Measurements from ENCODE around the gene MACROD2.
"Not testable (repeated sequence)": the region's sequence is repeated elsewhere in the genome, so short reads cannot be mapped to it uniquely, and the experiment has no call there.

MACROD2 gene

DNA sequence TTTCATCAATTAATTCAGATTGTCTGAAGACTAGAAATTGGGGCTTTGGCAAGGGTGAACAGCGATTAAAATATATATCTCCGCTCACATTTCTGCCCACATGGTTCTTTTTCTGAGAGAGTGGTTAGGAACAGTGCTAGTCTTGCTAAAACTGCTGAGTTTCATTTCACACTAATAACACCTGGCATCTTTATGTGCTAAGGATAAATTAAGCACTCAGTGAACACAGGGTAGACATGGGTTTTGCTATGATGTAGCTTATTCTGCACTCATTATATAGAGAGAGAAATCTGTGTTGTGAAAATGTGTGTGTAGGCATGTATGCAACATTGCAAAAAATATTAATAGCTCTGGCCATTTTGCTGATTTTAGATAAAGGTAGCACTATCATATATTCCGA, 965.5 kb downstream of the MACROD2 start:
- Mint-ChIP-seq H3K27me3 (ENCODE audit: low read depth) (no peaks in the 10 kb centered on the region), H3K9me3 (peaks cover 28% of the 10 kb centered on the region), H3K4me3 (no peak overlapping the region), H3K36me3 (ENCODE audit: low read depth) (no peaks in the 10 kb centered on the region), H3K4me1 (ENCODE audit: low read depth) (no peaks in the 10 kb centered on the region), H3K27ac (no peak overlapping the region)
- no peak for DNase-seq (ENCODE audit: low spot score)

DNA sequence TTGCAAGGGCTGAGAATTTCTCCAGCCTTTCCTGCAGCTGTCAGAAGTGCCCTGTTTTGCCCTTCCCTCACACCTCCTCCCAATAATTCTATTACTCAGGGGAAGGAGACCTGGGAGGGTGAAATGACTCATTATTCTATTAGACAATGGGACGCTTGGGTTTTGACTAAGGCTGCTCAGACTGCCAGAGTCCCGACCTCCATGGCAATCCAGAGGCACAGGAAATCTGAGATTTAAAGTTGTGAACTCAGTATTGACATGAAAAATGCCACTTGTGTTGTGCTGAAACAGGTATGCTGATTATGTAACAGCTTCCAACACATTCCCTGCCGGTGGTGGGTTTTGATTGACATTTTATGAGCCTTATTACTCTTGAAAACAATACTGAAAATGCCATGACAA, 967.9 kb downstream of the MACROD2 start:
- H3K36me3 Mint-ChIP-seq (ENCODE audit: low read depth): no peaks in the 10 kb centered on the region
- DNase-seq (ENCODE audit: low spot score): no peak

DNA sequence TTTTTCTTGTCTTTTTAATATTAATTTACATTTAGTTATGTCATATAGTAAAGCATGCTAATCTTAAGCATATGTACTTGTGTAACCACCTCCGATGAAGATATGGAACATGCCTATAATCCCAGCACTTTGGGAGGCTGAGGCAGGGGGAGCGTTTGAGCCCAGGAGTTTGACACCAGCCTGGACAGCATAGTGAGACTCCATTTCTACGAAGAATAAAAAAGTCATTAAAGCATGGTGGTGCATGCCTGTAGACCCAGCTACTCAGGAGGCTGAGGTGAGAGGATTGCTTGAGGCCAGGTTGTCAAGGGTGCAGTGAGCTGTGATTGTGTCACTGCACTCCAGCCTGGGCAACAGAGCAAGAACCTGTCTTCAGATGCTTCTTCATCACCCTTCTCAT, 970.9 kb downstream of the MACROD2 start:
- Mint-ChIP-seq H3K4me3 (no peak overlapping the region), H3K27ac (no peak overlapping the region), H3K9me3 (peaks cover 35% of the 10 kb centered on the region), H3K27me3 (ENCODE audit: low read depth) (no peaks in the 10 kb centered on the region), H3K36me3 (ENCODE audit: low read depth) (no peaks in the 10 kb centered on the region), H3K4me1 (ENCODE audit: low read depth) (no peaks in the 10 kb centered on the region)
- DNase-seq (ENCODE audit: low spot score): no peak

More for the DNA sequence above, 967.9 kb downstream of the MACROD2 start:
- Mint-ChIP-seq H3K9me3 (peaks cover 36% of the 10 kb centered on the region), H3K4me1 (ENCODE audit: low read depth) (no peaks in the 10 kb centered on the region), H3K4me3 (no peak overlapping the region), H3K27me3 (ENCODE audit: low read depth) (no peaks in the 10 kb centered on the region), H3K27ac (no peak overlapping the region)

DNA sequence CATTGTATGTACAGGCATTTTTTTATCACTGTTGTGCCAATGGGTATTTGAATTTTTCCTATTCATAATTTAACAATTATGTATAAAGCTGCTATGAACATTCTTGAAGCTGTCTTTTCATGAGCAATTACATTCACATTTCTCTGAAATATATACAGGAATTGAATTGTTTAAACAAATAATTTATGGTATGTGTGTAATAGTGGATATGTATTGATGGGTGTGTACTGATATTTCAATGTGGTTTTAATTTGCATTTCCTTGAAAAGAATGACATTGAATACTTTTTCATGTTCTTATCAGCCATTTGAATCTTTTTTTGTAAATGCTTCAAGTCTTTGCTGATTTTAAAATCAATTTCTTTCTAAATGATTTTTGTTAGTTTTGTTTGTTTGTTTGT, 971.5 kb downstream of the MACROD2 start:
- Mint-ChIP-seq H3K4me3 (no peak overlapping the region), H3K9me3 (peaks cover 33% of the 10 kb centered on the region), H3K4me1 (ENCODE audit: low read depth) (no peaks in the 10 kb centered on the region), H3K27ac (no peak overlapping the region), H3K27me3 (ENCODE audit: low read depth) (no peaks in the 10 kb centered on the region), H3K36me3 (ENCODE audit: low read depth) (no peaks in the 10 kb centered on the region)
- DNase-seq (ENCODE audit: low spot score): no peak

DNA sequence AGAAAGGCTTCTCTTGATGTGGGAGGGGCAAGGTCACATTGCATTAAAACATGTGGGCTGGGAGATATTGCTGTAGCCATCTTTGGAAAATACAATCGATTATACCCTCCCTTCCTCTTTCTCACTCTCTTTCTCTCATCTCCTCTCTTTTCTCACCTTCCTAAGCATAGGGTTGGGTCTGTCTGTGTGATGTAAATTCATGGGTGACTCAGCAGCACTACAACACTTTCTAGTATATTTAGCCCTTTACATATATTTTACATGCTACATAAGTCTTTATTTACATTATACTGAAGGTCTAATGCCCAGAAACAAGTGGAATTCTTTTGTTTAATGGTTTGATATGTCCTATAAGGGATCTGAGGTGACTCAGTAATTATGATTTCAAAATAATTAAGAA, 976.9 kb downstream of the MACROD2 start:
- Mint-ChIP-seq H3K27me3 (ENCODE audit: low read depth) (no peaks in the 10 kb centered on the region), H3K36me3 (ENCODE audit: low read depth) (no peaks in the 10 kb centered on the region), H3K4me1 (ENCODE audit: low read depth) (no peaks in the 10 kb centered on the region), H3K27ac (no peak overlapping the region), H3K4me3 (no peak overlapping the region), H3K9me3 (peaks cover 46% of the 10 kb centered on the region)
- no peak for DNase-seq (ENCODE audit: low spot score)

DNA sequence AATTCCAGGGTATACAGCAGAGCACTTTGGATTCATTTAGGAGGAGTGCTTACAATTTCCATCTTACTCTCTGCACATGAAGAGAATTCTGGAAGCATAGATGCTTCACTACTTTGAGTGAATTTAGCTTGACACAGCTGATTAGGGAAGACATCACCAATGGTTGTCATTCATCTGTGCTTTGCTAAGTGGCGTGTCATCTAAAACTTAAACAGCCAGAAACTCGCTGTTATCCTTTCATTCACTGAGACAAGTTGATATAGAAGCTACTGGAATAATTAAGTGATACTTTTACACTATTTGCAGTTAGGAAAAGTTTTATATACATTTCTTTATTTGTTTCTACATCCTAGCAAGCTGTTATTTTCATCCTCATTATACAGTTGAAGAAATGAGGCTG, 977.4 kb downstream of the MACROD2 start:
- Mint-ChIP-seq H3K9me3 (peaks cover 44% of the 10 kb centered on the region), H3K4me1 (ENCODE audit: low read depth) (no peaks in the 10 kb centered on the region), H3K4me3 (no peak overlapping the region), H3K27ac (no peak overlapping the region), H3K27me3 (ENCODE audit: low read depth) (no peaks in the 10 kb centered on the region), H3K36me3 (ENCODE audit: low read depth) (no peaks in the 10 kb centered on the region)
- no peak for DNase-seq (ENCODE audit: low spot score)

DNA sequence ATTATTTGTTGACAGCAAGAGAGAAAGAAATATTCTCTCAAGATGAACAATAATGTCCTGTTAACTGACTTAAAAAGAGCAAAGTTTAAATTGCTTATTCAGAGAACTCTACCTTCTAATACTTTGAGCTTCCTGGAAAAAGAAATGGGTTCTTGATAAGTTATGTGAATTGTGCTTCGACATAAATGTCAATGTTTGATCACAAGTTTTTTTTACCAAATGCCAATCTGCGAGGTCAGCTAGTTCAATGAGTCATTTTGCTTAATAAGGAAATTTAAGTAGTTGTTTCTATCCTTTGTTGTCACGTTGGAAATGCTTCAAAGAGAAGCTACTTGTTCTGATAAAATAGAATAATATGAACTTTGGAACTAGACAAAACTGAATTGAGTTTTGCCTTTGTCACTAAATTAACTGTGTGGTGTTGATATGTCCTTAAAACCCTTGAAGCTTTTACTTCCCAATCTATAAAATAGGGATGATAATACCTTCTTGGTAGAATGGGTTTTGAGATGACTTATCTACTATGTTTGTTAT, 984.2 kb downstream of the MACROD2 start:
- H3K4me3 Mint-ChIP-seq: no peak overlapping the region
- no peaks in the 10 kb centered on the region for H3K27me3 Mint-ChIP-seq (ENCODE audit: low read depth)
- DNase-seq (ENCODE audit: low spot score): no peak
- H3K4me1 Mint-ChIP-seq (ENCODE audit: low read depth): no peaks in the 10 kb centered on the region
- no peaks in the 10 kb centered on the region for H3K36me3 Mint-ChIP-seq (ENCODE audit: low read depth)
- peaks cover 41% of the 10 kb centered on the region for H3K9me3 Mint-ChIP-seq
- H3K27ac Mint-ChIP-seq: no peak overlapping the region

DNA sequence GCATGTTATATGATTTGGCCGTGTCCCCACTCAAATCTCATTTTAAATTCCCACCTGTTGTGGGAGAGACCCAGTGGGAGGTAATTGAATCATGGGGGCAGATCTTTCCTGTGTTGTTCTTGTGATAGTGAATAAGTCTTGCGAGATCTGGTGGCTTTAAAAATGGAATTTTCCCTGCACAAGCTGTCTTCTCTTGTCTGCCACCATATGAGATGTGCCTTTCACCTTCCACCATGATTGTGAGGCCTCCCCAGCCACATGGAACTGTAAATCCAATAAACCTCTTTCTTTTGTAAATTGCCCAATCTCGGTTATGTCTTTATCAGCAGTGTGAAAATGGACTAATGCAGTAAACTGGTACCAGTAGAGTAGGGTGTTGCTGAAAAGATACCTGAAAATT, 986.2 kb downstream of the MACROD2 start:
- peaks cover 30% of the 10 kb centered on the region for H3K9me3 Mint-ChIP-seq
- not testable (repeated sequence) for H3K27ac Mint-ChIP-seq; H3K36me3 Mint-ChIP-seq (ENCODE audit: low read depth); H3K27me3 Mint-ChIP-seq (ENCODE audit: low read depth); H3K4me1 Mint-ChIP-seq (ENCODE audit: low read depth); H3K4me3 Mint-ChIP-seq; DNase-seq (ENCODE audit: low spot score)

DNA sequence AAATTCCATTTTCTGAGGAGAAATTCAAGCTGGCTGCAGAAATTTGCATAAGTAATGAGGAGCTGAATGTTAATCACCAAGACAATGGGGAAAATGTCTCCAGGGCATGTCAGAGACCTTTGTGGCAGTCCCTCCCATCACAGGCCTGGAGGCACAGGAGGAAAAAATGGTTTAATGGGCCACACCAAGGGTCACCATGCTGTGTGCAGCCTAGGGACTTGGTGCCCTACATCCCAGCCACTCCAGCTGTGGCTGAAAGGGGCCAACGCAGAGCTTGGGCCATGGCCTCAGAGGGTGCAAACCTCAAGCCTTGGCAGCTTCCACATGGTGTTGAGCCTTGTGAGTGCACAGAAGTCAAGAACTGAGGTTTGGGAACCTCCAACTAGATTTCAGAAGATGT, 987.0 kb downstream of the MACROD2 start:
- DNase-seq (ENCODE audit: low spot score); H3K36me3 Mint-ChIP-seq (ENCODE audit: low read depth); H3K4me1 Mint-ChIP-seq (ENCODE audit: low read depth); H3K27ac Mint-ChIP-seq; H3K4me3 Mint-ChIP-seq; H3K27me3 Mint-ChIP-seq (ENCODE audit: low read depth): not testable (repeated sequence)
- peaks cover 30% of the 10 kb centered on the region for H3K9me3 Mint-ChIP-seq

DNA sequence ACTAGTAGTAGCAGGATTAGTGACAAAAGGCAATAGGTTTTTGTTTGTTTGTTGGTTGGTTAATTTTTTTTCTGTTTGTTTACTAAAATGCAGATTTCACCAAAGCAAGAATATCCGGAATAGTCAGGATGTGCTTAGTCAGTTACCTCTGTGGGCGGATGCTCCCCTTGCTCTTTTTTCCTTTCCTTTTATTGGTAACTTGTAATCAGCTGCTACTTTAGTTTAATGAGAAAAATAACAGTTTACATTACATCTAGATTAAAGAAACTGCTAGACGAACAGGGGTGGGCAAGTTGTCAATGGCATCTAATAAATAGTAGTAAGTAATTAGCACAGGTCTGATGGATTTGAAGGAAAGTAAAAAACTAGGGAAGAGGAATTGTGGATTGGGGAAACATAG, 989.0 kb downstream of the MACROD2 start:
- H3K36me3 Mint-ChIP-seq (ENCODE audit: low read depth): no peaks in the 10 kb centered on the region
- peaks cover 36% of the 10 kb centered on the region for H3K9me3 Mint-ChIP-seq
- no peaks in the 10 kb centered on the region for H3K4me1 Mint-ChIP-seq (ENCODE audit: low read depth)
- H3K27me3 Mint-ChIP-seq (ENCODE audit: low read depth): no peaks in the 10 kb centered on the region
- H3K27ac Mint-ChIP-seq: no peak overlapping the region
- no peak for DNase-seq (ENCODE audit: low spot score)
- H3K4me3 Mint-ChIP-seq: no peak overlapping the region

DNA sequence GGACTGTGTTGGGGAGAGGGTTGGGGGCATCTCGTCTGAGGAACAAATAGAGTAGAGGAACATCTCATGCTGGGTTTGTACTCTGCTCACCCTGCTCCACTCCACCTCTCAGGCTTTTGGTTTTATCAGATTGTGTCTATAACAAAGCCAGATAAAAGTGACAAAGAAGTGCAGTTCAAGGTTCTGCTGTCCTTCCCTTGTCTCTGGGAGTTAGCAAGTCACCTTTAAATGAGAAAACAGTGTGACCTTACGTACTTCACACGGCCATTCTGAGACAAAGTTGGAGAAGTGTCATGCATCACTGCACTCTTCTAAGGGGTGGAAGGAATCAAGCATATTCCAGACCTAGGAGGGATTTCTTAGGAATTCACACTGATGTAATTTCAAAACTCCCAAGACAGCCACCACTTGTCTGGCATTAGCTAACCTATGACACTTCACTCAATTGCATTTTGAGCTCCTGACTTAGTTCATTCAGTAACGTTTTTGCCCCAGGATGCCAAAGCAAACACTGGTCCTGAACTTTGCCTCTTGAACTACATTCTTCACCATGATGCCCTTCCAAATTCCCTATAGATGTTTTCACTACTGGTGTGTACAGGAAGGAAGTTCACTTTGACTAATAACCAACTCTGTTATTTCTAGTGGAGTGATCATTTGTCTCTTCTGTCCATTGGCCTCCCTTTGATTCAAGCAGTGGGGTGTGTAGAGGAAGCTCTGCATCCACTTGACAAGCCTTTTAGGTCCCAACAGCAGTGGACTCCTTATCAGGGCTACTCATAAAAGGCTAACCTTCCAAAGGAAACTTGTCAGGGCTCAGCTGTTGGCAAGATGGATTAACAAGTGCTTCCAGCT, 989.7 kb downstream of the MACROD2 start:
- Mint-ChIP-seq H3K9me3 (peaks cover 36% of the 10 kb centered on the region), H3K4me1 (ENCODE audit: low read depth) (no peaks in the 10 kb centered on the region), H3K27me3 (ENCODE audit: low read depth) (no peaks in the 10 kb centered on the region)

DNA sequence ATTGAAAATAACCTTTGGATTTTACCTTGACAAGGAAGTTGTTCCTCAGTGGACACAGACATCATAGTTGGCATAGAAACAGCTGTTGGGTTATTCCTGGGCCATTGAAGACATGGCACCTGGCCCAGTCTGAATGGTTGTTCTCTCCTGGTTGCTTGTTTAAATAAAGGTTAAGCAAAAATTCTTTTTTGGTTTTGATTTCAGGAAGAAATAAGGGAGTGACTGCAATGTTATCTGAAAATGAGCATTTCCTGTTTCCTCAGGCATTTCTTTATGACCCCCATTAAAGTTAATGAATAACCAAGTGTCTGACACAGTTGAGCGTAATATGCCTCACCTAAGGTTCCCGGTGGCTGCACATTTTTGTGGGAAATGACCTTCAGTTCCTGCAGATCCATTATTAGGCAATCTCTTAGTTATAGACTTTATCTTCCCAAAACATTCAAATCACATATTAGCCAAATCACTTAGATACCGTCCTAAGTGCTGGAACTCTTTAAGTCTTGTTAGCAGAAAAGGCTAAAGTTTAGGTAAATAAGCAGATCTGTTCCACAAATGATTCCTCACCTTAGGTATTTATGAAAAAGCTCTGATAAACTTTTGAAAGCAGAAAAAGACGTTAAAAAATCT, 990.8 kb downstream of the MACROD2 start:
- H3K27ac Mint-ChIP-seq: no peak overlapping the region
- no peak for DNase-seq (ENCODE audit: low spot score)
- H3K36me3 Mint-ChIP-seq (ENCODE audit: low read depth): no peaks in the 10 kb centered on the region
- H3K9me3 Mint-ChIP-seq: peaks cover 33% of the 10 kb centered on the region
- H3K4me1 Mint-ChIP-seq (ENCODE audit: low read depth): no peaks in the 10 kb centered on the region
- H3K27me3 Mint-ChIP-seq (ENCODE audit: low read depth): no peaks in the 10 kb centered on the region
- H3K4me3 Mint-ChIP-seq: no peak overlapping the region

More for the DNA sequence above, 989.7 kb downstream of the MACROD2 start:
- Mint-ChIP-seq H3K36me3 (ENCODE audit: low read depth) (no peaks in the 10 kb centered on the region), H3K27ac (no peak overlapping the region), H3K4me3 (no peak overlapping the region)
- no peak for DNase-seq (ENCODE audit: low spot score)

DNA sequence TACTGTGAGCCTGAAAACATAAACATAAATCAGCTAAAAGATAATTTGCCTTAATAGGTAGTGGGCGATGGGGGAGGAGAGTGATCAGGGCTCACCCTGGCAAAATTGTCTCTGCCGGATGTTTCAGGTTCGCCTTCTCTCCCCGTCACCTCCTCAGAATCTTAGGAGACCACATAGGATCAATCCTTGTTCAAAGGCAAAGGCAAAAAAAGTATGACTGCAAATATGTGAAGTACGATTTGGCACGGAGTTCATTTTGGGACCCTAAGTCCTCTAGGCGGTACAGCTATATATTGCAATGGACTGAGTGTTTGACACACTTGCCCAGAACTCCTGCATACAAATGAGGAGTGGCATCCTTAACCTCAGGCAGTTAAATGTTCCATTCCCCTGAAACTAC, 991.3 kb downstream of the MACROD2 start:
- DNase-seq (ENCODE audit: low spot score): no peak
- Mint-ChIP-seq H3K9me3 (peaks cover 32% of the 10 kb centered on the region), H3K4me3 (no peak overlapping the region), H3K27me3 (ENCODE audit: low read depth) (no peaks in the 10 kb centered on the region), H3K27ac (no peak overlapping the region), H3K36me3 (ENCODE audit: low read depth) (no peaks in the 10 kb centered on the region), H3K4me1 (ENCODE audit: low read depth) (no peaks in the 10 kb centered on the region)

DNA sequence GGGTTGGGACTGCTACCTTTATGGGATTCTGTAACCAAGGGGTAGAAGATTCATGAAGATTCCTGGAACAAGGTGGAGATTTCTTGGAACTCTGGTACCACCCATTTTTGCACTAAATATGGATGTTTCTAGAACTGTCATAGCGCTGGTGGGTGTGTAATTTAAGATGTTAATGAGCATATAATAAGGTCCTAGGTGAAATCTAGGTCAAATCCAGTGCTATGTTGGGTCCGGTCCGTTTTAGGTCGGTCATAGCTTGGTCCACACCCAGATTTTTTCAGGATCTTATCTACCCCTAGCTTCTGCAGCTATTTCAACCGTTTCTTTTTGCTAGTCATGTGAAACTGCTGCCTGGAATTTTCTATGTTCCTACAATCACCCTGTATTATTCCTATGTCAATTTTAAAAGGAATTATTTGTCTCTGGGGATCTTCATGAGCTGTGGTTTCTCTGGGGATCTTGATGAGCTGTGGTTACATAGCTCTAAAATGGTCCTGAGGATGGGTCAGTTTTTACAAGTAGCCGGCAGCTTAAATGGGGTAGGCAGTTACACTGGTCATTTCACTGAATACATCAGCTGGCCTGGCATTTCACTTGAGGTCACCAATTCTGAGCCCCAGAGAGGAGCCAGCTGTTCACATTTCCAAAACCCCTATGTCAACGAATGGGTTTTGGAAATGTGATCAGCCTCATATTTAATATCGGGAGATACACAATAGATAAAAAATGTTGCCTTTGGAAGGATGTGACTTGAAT, 994.4 kb downstream of the MACROD2 start:
- Mint-ChIP-seq H3K9me3 (peaks cover 26% of the 10 kb centered on the region), H3K27ac (no peak overlapping the region), H3K36me3 (ENCODE audit: low read depth) (no peaks in the 10 kb centered on the region), H3K4me3 (no peak overlapping the region), H3K4me1 (ENCODE audit: low read depth) (no peaks in the 10 kb centered on the region), H3K27me3 (ENCODE audit: low read depth) (no peaks in the 10 kb centered on the region)
- DNase-seq (ENCODE audit: low spot score): no peak
